Endothelial cell of umbilical vein (primary cell): ENCODE data around the gene NXT1.

Source experiments
- CTCF ChIP-seq, 2 donors: IDR thresholded peaks; 1 replicate in 1 of 2; 2 replicates in 1 of 2; pipeline ENCODE4 v1.5.1; 2011; ENCODE audit warnings: low read length in 2 of 2, mild to moderate bottlenecking in 2 of 2, moderate library complexity in 2 of 2, control low read depth in 1 of 2, inconsistent platforms in 1 of 2, low read depth in 1 of 2; ENCODE audit not compliant: insufficient read depth in 1 of 2; ENCODE audit errors: extremely low read depth in 1 of 2
- FOS ChIP-seq: IDR thresholded peaks from 2 replicates; pipeline ENCODE4 v1.6.1; 2011; ENCODE audit warnings: mild to moderate bottlenecking, low read length, moderate library complexity, borderline replicate concordance; ENCODE audit not compliant: insufficient read depth
- MAX ChIP-seq: IDR thresholded peaks from 2 replicates; pipeline ENCODE4 v1.6.1; 2011; ENCODE audit not compliant: insufficient read depth, insufficient read length
- POLR2A ChIP-seq: IDR thresholded peaks from 2 replicates; pipeline ENCODE4 v1.6.1; 2012; ENCODE audit warnings: low read depth, mild to moderate bottlenecking, control low read depth, low read length

- TF ChIP-seq MAX (no peak), CTCF (IDR thresholded peaks at IDR 0.05; ENCODE audit: extremely low read depth in 1 of 2, insufficient read depth in 1 of 2, low read depth in 1 of 2, low read length in 2 of 2) (no peak), POLR2A (no peak), FOS (no peak)
Observed at GRCh38 chr20:23302386-23302785, 48.2 kb upstream of the NXT1 start.
